Stimulated activated CD8-positive, alpha-beta memory T cell treated with anti-CD3 and anti-CD28 coated beads, Interleukin-2, amount 100 ng/mL, for 48 hours (primary cell): ENCODE measurements around the gene INVS.

Source experiments
- DNase-seq, 2 donors: peaks; one replicate each; pipeline ENCODE4 v3.0.0-alpha.2; 2020; ENCODE audit warnings: low read depth in 2 of 2

The INVS gene

GRCh38 chr9:100281066-100281465 lies 182.0 kb downstream of the INVS start:
- DNase-seq: no peak

DNA sequence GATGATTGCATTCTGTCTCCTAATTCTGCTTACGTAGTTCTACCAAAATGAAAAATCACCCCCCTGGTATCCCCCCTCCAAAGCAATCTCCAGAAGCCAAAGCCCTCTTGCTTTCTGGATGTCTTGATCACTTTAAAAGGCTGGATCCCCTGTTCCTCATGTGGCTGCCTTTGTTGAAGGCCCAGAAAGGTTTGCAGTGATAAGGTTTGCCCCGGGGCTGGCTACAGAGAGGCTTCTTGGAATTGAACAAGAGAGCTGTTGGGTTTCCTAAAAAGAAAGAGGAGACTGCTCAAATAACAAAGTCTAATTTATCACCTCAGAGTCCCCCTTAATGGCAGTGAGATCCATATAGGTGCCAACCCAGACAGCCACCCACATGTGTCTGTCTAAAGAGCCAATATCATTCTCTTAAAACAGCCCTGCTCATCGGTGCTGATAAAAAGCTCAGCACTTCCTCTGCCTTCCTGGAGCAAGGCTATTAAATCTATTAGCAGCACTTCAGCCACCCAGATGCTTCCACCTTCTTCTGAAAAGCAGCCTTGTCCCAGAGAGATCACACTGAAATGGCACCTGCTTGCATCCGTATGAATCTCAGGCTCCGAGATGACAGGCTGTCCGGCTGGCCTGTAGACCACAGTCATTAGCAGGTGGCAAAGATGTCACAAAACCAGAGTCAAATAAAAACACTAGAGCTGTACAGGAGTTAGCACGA lies 182.8 kb downstream of the INVS start:
- DNase-seq: no peak

DNA sequence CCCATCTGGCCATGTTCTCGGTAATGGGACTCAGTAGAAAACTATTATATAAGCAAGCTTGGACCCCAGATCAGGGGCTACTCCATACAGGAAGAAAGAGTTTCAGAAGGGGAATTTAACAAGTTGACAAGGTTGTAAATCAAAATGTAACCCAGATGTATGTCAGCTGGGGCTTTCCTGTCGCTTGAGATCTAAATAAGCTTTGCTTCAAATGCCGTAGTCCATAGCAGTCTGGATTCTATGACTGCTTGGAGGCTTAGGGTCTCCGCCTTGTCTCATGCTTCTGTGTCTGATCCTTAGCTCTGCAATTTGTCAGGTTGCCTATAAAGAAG lies 183.3 kb downstream of the INVS start:
- no peak for DNase-seq

DNA sequence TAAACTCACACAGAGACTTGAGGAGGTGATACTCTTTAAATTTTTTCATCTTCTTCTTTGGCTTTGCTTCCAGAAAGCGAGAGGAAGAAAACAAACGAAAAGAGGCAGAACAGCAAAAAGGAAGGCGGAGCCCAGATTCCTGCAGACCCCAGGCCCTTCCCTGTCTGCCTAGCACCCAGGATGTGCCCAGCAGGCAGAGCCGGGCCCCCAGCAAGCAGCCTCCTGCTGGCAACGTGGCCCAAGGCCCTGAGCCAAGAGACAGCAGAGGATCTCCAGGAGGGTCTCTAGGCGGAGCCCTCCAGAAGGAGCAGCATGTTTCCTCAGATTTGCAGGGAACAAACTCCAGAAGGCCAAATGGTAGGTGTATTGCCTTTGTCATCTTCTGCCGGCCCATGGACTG lies 185.2 kb downstream of the INVS start:
- DNase-seq: no peak

DNA sequence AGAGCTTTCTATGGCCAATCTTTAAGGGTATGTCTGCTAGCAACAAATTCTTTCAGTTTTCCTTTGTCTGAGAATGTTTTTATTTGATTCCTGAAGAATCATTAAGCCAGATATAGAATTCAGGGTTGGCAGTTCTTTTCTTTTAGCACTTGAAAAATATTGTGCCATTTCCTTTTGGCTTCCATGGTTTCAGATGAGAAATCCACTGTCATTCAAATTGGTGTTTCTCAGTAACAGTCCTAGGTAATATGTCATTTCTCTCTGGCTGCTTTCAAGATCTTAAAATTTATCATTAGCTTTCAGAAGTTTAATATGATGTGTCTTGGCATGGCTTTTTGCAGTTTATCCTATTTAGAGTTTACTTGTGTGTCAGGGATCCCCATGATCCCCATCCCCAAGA lies 186.0 kb downstream of the INVS start:
- DNase-seq: no peak

GRCh38 chr9:100285601-100286000 lies 186.6 kb downstream of the INVS start:
- DNase-seq: no peak

- DNase-seq: no peak
These were observed 187.2 kb downstream of the INVS start for GRCh38 chr9:100286257-100286656.

DNA sequence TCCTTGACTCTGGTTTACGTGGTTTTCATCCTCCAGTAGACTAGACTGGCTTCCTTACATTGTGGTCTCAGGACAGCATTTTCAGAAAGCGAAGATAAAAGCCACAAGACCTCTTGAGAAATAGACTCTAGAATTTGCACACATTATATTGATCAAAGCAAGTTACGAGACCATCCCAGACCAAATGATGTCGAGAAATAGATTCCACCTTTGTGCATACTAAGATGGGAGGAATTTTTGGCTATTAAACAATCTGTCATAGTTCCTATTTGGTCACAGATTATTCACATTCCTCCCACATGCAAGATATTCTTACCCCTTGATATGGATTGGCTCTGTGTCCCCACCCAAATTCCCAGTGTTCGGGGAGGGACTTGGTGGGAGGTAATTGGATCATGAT lies 188.1 kb downstream of the INVS start:
- no peak for DNase-seq

DNA sequence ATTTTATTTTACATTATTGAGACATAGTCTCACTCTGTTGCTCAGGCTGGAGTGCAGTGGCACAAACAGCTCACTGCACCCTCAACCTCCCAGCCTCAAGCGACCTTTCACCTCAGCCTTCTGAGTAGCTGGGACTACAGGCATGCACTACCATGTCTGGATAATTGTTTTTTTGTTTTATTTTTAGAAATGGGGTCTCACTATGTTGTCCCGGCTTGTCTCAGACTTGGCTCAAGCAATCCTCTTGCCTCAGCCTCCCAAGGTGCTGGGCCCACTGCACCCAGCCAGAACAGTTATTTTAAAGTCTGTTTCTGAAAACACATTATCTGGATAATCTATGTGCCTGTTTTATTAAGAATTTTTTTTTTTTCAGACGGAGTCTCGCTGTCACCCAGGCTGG lies 191.7 kb downstream of the INVS start:
- no peak for DNase-seq

- no peak for DNase-seq
These were observed 193.4 kb downstream of the INVS start for GRCh38 chr9:100292414-100292813.

DNA sequence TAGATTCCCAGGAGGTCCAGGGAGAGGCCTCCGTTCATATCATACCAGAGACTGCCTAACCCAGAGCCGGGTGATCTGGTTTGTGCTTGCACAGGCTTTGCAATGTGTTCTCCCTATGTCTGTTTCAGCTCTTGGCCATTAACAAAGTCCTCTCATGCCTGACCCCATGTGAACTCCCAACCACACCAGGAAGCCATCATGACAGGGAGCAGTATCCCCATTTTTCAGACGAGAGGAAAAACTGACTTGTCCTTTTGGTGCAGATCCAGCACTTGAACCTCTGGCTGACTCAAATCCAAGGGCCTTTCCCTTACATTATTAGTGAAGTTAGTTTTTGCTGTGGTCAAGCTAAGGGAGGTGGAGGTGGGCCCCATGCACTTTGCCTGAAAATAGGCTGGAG lies 195.3 kb downstream of the INVS start:
- DNase-seq: no peak

DNA sequence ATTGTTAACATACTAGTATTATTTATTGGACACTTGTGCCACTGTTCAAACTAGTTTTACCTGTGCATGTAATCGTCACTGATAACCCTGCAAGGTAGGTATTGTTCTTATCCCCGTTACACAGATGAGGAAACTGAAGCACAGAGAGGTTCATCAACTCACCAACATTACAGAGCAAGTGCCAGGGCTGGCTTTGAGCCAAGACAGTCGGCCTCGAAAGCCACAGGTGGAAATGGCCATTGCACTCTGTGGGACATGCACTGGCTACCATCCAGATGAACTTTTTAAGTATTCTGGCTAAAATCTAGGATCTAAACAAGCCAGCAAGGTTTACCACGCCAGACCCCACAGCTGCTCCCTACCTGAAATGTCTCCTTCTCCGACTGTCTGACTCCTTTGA lies 195.8 kb downstream of the INVS start:
- no peak for DNase-seq

- no peak for DNase-seq
These were observed 196.2 kb downstream of the INVS start for GRCh38 chr9:100295240-100295639.

GRCh38 chr9:100296407-100296806 lies 197.4 kb downstream of the INVS start:
- no peak for DNase-seq

GRCh38 chr9:100298378-100298777 lies 199.3 kb downstream of the INVS start:
- DNase-seq: no peak

DNA sequence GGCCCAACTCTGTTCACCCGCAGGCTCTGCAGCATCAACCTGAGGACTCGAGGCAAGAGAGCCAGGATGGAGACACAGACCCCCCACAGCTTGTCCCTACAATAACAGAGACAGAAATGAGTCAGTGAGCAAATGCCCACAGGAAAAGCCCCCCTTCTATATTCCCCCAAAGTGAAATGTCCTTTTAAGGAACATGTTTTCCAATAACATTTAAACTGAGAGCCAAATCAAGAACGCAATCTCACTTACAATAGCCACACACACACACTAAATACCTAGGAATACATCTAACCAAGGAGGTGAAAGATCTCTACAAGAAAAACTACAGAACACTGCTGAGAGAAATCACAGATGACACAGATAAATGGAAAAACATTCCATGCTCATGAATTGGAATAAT lies 204.7 kb downstream of the INVS start:
- no peak for DNase-seq

DNA sequence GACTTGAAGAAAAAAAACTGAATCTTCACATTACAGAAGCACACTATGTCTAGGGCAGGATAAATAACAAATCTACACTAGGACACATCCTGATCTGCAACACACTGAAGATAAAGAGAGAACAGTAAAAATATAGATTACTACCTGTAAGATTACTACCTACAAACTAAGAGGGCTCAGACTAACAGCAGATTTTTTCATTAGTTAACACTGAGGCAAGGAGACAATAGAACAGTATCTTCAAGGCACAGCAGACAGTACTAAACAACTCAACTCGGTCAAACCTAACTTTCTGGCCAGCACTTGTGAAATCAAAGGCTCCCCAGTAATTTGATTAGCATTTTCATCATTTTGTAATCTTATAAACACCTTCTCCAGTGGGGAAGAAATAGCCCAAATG lies 207.2 kb downstream of the INVS start:
- DNase-seq: no peak

DNA sequence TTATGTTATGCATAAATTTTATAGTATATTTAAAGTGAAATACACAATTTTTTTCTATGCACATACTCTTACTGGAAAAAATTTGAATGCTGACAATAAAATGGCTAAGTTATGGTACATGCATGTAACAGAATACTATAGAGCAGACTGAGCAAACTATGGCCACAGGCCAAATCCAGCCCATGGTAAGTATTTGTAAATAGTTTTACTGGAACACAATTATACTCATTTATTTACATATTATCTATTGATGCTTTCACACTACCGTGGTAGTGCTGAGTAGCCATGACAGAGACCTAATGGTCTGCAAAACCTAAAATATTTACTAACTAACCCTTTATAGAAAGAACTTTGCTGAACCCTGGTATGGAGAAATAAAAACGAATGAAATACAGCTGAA lies 208.0 kb downstream of the INVS start:
- DNase-seq: no peak

DNA sequence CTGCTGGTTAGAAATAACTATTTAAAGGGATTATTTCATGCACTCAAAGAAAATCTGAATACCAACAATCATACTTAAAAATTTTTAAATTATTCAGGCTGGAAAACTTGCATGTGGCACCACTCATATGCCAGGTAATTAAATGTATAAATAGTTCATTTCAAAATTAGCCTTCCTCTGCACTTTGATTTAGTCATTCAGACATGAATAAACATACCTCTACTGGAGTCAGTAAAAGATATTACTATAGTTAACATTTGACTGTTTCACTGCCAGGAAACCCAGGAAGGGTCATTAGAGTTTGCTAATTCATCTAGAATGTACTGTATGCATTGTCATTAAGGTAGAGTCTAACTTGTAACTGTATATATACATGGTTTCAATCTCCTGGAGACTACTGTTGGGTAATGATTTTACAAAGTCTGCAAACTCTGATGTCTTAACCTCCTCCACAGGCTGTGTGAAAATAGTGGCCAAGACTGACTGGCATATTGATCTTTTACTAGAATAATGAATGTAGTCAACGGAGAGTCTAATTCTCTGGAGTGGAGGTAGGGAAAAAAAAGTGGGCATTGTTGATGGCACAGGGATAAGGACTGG lies 210.0 kb downstream of the INVS start:
- DNase-seq: no peak

- DNase-seq: no peak
These were observed 210.9 kb downstream of the INVS start for GRCh38 chr9:100309992-100310391.

DNA sequence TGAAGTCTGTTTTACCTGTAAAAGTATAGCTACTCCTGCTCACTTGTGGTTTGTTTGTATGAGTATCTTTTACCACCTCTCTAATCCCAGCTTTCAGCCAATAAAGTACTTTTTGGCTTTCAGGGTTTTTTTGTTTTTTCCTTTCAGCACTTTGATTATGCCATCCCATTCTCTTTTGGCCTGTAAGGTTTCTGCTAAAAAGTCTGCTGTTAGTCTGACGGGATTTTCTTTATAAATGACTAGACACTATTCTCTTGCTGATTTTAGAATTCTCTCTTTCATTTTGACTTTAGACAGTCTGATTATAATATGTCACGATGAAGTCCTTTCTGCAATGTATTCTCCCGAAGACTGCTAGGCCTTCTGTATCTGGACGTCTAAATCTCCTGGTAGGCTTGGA lies 216.5 kb downstream of the INVS start:
- DNase-seq: no peak

DNA sequence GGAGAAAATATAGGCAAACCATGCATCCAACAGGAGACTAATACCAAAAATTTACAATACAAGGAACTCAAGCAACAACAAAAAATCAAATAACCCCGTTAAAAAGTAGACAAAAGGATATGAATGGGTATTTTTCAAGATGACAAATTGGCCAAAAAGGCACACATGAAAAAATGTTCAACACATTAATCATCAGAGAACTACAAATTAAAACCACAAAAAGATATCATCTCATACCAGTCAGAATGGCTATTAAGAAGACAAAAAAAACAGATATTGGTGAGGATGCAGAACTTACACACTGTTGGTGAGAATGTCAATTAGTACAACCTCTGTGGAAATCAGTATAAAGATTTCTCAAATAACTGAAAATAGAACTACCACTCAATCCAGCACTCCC lies 218.7 kb downstream of the INVS start:
- no peak for DNase-seq

DNA sequence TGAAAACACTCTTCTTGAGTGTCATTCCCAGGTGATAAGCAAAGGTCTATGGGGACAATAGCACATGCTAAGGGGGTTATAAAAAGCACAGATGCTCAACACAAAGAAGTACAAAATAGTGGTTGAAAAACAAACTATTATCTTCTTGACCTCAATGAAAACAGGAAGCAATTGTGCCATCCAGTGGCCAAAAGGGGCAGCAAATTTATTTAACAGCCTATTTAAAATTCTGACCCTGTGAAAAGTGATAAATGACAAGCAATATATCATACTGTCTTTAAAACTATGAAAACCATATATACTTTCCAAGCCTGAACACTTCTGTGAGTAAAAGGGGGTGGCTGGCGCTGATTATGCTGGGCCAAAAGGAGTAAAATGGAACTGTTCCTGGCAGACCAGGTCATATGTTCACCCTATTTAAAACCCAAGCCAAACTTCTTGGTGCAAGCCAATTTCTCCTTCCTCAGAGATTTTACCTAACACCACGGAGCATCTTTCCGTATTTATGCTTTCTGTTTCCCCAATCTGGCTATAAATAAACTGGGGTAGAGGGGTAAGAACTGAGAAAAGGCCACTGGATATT lies 224.0 kb downstream of the INVS start:
- no peak for DNase-seq
